ENCODE data around the gene TCERG1L.

- TF ChIP-seq CTCF (conservative IDR thresholded peaks at IDR 0.05) (no peak), EZH2 (IDR thresholded peaks at IDR 0.05; ENCODE audit: low read depth) (no peak)
Measured at GRCh38 chr10:131220601-131221171, 90.8 kb downstream of the TCERG1L start.

All from PC-9 (cell line).